Measurements from ENCODE around the gene CACNA1H.
"Not testable (repeated sequence)": the region's sequence is repeated elsewhere in the genome, so short reads cannot be mapped to it uniquely, and the experiment has no call there.

The CACNA1H gene

DNA sequence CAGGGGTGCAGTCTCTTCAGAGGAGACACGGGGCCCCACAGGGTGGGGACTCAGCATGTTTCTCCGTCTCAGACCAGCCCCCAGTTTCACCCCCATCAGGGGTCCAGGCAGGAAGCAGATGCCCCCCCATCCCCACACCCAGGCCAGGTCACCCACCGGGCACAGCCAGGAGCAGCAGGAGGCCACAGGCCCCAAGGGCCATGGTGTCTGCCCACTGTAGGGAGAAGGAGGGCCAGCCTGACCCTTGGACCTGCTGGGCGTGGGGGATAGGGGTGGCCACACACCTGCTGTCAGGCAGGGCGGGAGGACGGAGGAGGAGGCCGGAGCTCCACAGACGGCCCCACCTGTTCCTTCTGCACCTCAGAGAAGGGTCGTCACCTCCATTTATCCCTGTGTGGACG is 72.1 kb downstream of the CACNA1H start, which contains the start of gene TPSG1:
TSS of gene TPSG1 (minus strand) at position 218 of the 401 bp plus-strand sequence. CDS start at position 202, 16 bp downstream.
- no peak within 1 kb of the TSS for H3K4me3 ChIP-seq (replicated peaks; ENCODE audit: low read depth, low read length)
- no peak for DNase-seq (ENCODE audit: extremely low read depth, low read depth)
- no peak for TF ChIP-seq CTCF (IDR thresholded peaks at IDR 0.05; ENCODE audit: low read depth, low read length, missing control alignments)

DNA sequence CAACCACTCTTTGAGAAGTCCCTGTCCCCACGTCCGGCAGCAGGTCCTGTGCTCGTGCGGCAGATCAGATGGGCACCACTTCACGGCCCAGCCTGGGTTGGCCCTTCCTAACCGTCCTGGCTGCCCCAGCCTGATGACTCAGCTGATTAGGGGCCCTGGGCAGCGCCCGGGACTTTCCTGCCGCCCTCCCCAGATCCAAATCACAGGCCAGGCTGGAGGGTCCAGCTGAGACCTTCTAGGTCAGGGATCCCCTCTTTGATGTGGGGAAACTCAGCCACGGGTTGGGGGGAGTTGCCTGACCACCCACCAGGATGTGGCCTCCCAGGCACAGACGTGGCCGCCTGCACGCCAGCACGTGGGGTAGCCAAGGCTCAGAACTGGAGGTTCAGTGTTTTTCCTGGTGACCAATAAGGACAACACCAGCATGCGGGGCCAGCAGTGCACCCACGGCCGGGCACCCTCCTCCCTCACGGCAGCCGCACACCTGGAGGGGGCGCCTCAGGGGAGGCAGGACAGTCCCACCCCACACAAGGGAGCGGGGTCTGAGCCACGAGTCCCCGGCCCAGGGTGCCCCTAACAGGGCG is 72.9 kb downstream of the CACNA1H start:
- DNase-seq (ENCODE audit: extremely low read depth, low read depth); H3K4me3 ChIP-seq (replicated peaks; ENCODE audit: low read depth, low read length): not testable (repeated sequence)

GRCh38 chr16:1226692-1227091 is 73.8 kb downstream of the CACNA1H start:
- not testable (repeated sequence) for DNase-seq (ENCODE audit: extremely low read depth, low read depth); H3K4me3 ChIP-seq (replicated peaks; ENCODE audit: low read depth, low read length)

DNA sequence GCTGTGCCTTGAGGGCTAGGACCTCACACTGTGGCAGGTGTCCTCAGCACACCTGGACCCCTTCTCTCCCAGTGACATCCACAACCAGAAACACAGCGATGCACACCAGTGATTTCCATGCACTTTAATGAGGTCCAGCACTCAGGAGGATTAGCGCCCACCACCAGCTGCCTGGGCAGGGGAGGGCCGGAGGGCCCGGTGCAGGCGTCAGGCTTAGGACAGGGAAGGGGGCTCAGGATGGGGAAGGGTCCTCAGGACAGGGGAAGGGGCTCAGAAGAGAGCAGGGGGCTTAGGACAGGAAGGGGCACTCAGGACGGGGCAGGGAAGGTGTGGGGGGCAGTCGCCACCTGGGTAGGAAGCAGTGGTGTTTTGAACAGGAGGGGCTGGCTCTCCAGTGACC is 75.3 kb downstream of the CACNA1H start:
- not testable (repeated sequence) for H3K4me3 ChIP-seq (replicated peaks; ENCODE audit: low read depth, low read length); DNase-seq (ENCODE audit: extremely low read depth, low read depth)

- H3K4me3 ChIP-seq (replicated peaks; ENCODE audit: low read depth, low read length); DNase-seq (ENCODE audit: extremely low read depth, low read depth): not testable (repeated sequence)
Observed at GRCh38 chr16:1229476-1229875, 76.6 kb downstream of the CACNA1H start.

DNA sequence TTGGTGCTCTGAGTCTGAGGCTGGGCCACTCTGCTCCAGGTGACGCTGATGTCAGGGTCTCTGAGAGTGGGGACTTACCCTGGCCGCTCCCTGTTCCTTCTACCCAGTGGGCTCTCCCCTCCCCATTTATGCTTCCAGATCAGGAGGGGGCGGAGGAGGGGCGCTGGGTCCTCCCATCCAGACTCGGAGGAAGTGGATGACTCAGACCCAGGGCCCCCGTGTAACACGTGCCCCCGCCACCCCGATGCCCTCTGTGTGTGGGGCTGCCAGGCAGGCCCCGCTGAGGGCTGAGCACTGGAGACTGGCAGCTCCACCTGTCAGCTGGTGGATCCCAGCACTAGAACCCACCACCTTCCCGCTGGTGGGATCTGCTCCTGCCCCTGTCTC is 77.2 kb downstream of the CACNA1H start, which contains the start of gene TPSB2:
TSS of gene TPSB2 (minus strand) at position 101 of the 387 bp plus-strand sequence. CDS start 233 bp downstream, outside the sequence.
- H3K4me3 ChIP-seq (replicated peaks; ENCODE audit: low read depth, low read length); DNase-seq (ENCODE audit: extremely low read depth, low read depth): not testable (repeated sequence)

GRCh38 chr16:1230471-1231212 is 77.7 kb downstream of the CACNA1H start:
- not testable (repeated sequence) for H3K4me3 ChIP-seq (replicated peaks; ENCODE audit: low read depth, low read length); DNase-seq (ENCODE audit: extremely low read depth, low read depth)

GRCh38 chr16:1231301-1231700 is 78.4 kb downstream of the CACNA1H start:
- not testable (repeated sequence) for H3K4me3 ChIP-seq (replicated peaks; ENCODE audit: low read depth, low read length); DNase-seq (ENCODE audit: extremely low read depth, low read depth)

- H3K4me3 ChIP-seq (replicated peaks; ENCODE audit: low read depth, low read length); DNase-seq (ENCODE audit: extremely low read depth, low read depth): not testable (repeated sequence)
Observed at GRCh38 chr16:1232049-1232748, 79.3 kb downstream of the CACNA1H start.

- not testable (repeated sequence) for DNase-seq (ENCODE audit: extremely low read depth, low read depth)
Observed at GRCh38 chr16:1236659-1237058, 83.8 kb downstream of the CACNA1H start.

GRCh38 chr16:1237990-1238389 is 85.1 kb downstream of the CACNA1H start:
- no peak for DNase-seq (ENCODE audit: extremely low read depth, low read depth)
- no peak for TF ChIP-seq CTCF (IDR thresholded peaks at IDR 0.05; ENCODE audit: low read depth, low read length, missing control alignments)
- no peak overlapping the region for H3K4me3 ChIP-seq (replicated peaks; ENCODE audit: low read depth, low read length)

More at GRCh38 chr16:1236659-1237058, 83.8 kb downstream of the CACNA1H start:
- H3K4me3 ChIP-seq (replicated peaks; ENCODE audit: low read depth, low read length): not testable (repeated sequence)

- not testable (repeated sequence) for H3K4me3 ChIP-seq (replicated peaks; ENCODE audit: low read depth, low read length); DNase-seq (ENCODE audit: extremely low read depth, low read depth)
Observed at GRCh38 chr16:1238909-1239308, 86.0 kb downstream of the CACNA1H start.

DNA sequence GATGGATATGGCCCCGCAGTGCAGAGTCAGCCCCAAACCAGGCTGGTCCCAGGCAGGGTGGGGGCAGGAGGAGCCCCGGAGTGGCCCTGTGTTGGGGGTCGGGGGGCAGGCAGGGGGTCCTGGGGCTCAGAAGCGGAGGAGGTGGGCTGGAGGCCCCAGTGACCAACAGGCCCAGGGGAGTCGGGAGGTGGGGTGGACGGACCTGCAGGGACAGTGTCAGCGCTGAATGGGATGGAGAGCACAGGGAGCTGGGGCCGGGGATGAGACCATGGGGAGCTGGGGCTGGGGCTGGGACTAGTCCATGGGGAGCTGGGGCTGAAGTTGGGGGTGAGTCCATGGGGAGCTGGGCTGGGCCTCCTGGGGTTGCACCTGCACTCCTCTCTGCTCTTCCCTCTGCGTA is 86.7 kb downstream of the CACNA1H start:
- H3K4me3 ChIP-seq (replicated peaks; ENCODE audit: low read depth, low read length); DNase-seq (ENCODE audit: extremely low read depth, low read depth): not testable (repeated sequence)

- DNase-seq (ENCODE audit: extremely low read depth, low read depth): not testable (repeated sequence)
Observed at GRCh38 chr16:1240436-1240835, 87.5 kb downstream of the CACNA1H start, which contains the start of gene TPSAB1. TSS of gene TPSAB1 (plus strand) at chr16:1240705. CDS start at chr16:1240939, 234 bp downstream.

GRCh38 chr16:1241081-1241480 is 88.2 kb downstream of the CACNA1H start:
- not testable (repeated sequence) for DNase-seq (ENCODE audit: extremely low read depth, low read depth); H3K4me3 ChIP-seq (replicated peaks; ENCODE audit: low read depth, low read length)

More at GRCh38 chr16:1240436-1240835, 87.5 kb downstream of the CACNA1H start, which contains the start of gene TPSAB1:
- not testable (repeated sequence) for H3K4me3 ChIP-seq (replicated peaks; ENCODE audit: low read depth, low read length)

- not testable (repeated sequence) for DNase-seq (ENCODE audit: extremely low read depth, low read depth); H3K4me3 ChIP-seq (replicated peaks; ENCODE audit: low read depth, low read length)
Observed at GRCh38 chr16:1243363-1243762, 90.5 kb downstream of the CACNA1H start.

Measured in HFF-Myc (cell line).